Activated naive CD4-positive, alpha-beta T cell treated with anti-CD3 and anti-CD28 coated beads, Interleukin-2, amount 50 U/mL, for 72 hours (primary cell): ENCODE data around the gene RYR2. TPM values are rescaled to one million over a fixed set of nuclear protein-coding genes. Genes with fewer than 3 reads are reported as not detected.

Experiments
- ATAC-seq, 2 donors: fragments of 150-1000 bp; cut with Tn5 transposase; 2 replicates each; pipeline ENCODE4 v1.10.0; 2021; ENCODE audit warnings: mild to moderate bottlenecking in 2 of 2, moderate library complexity in 2 of 2
- DNase-seq, 2 donors: peaks; one replicate each; pipeline ENCODE4 v3.0.0; 2021 to 2022; ENCODE audit warnings: low spot score in 2 of 2
- H3K27ac Mint-ChIP-seq, 2 donors: one replicate each; pipeline ENCODE4 v1.8.0; 2022; ENCODE audit warnings: mild to moderate bottlenecking in 2 of 2, mixed read lengths in 2 of 2
- H3K36me3 Mint-ChIP-seq, 2 donors: one replicate each; pipeline ENCODE4 v1.8.0; 2022; ENCODE audit warnings: mixed read lengths in 2 of 2
- H3K9me3 Mint-ChIP-seq, 2 donors: one replicate each; pipeline ENCODE4 v1.8.0; 2022; ENCODE audit warnings: mixed read lengths in 2 of 2
- total RNA-seq, 2 donors: library from RNA; stranded (reverse); gene quantifications; one replicate each; pipeline ENCODE4 v1.2.3, GENCODE V29; 2022

Gene RYR2
- total RNA-seq, 2 donors from 2014 or later: not detected

GRCh38 chr1:237868817-237869600 lies 827.0 kb downstream of the RYR2 start:
- peaks cover 0 to 5% of the 10 kb centered on the region in 2 donors for H3K36me3 Mint-ChIP-seq
- no peak for DNase-seq
- H3K9me3 Mint-ChIP-seq: peaks cover 9 to 20% of the 10 kb centered on the region in 2 donors
- H3K27ac Mint-ChIP-seq: no peak overlapping the region
- no peak for ATAC-seq

DNA sequence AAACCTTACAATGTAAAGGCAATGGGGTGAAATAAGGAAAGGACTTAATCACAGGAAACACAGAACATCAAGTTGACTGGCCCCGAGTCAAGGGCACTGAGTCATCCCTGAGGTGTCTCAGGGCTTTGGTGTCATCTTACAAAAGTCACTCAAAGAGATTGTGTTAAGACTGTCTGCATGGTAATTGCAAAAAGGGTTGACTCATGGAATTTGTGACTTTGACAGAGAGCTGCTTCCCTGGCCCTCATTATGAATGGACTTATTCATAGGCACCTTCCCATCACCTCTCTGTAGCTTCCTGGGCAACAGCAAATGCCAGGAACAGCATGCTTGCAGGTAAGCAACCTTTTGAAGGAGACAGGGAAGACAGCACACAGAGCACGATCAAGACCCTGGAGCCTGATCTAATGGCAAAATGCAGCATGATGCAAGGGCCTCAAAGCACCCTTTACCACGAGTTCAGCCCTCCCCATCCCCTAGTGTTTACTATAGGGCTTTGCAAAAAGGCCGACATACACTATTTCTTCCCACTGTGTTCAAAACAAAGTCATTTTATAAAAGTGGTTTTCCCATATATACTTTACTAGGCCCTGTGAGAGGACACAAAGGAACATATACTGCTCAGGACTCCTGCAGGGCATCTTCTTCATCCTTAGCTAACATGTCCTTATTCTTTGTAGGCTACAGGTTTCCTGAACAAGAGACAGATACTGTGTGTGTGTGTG lies 831.7 kb downstream of the RYR2 start:
- Mint-ChIP-seq H3K27ac (no peak overlapping the region), H3K36me3 (no peaks in the 10 kb centered on the region), H3K9me3 (peaks cover 9 to 20% of the 10 kb centered on the region in 2 donors)
- DNase-seq (no peak), ATAC-seq (peak; percentile 41 to 84)

DNA sequence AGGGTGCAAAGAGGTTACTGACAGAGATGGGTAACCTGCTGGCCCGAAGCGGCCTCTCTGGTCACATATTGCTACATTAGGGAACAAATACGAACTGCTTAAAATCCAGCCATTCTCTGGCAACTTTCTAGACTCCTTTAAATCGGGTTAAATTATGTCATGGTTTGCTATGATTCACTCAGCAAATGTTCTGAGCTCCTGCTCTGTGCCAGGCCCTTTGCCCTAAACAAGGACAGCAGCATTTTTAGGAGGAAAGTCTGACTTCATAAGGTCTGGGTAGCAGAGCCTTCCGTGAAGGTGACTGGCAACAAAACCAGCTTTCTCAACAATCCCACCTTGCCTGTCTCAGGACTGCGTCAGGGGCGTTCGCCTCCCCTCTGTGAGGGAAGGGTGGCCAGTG lies 833.3 kb downstream of the RYR2 start:
- Mint-ChIP-seq H3K9me3 (peaks cover 9 to 10% of the 10 kb centered on the region in 2 donors), H3K27ac (no peak overlapping the region), H3K36me3 (no peaks in the 10 kb centered on the region)
- ATAC-seq: no peak
- DNase-seq: no peak

GRCh38 chr1:237877631-237878030 lies 835.6 kb downstream of the RYR2 start:
- ATAC-seq (no peak), DNase-seq (no peak)
- Mint-ChIP-seq H3K36me3 (no peaks in the 10 kb centered on the region), H3K9me3 (peaks cover 0 to 5% of the 10 kb centered on the region in 2 donors), H3K27ac (no peak overlapping the region)

DNA sequence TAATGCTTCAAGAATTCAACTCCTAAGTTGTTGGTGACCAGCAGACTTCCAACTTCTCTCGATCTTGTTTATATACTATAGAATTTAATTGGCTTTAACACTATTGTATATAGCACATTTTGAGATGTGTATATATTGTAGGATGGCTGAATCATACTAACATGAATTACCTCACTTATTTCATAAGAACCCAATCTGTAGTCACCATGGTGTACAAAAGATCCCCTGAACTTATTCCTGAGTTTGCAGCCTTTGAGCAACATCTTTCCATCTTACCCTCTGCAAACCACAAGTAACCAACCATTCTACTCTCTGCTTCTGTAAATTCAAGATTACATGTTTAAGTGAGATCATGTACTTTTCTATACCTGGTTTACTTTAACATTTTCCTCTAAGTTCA lies 836.4 kb downstream of the RYR2 start:
- H3K9me3 Mint-ChIP-seq: peaks cover 4 to 9% of the 10 kb centered on the region in 2 donors
- no peak overlapping the region for H3K27ac Mint-ChIP-seq
- no peaks in the 10 kb centered on the region for H3K36me3 Mint-ChIP-seq
- DNase-seq: no peak
- ATAC-seq: no peak

GRCh38 chr1:237879195-237879594 lies 837.2 kb downstream of the RYR2 start:
- peaks cover 4 to 9% of the 10 kb centered on the region in 2 donors for H3K9me3 Mint-ChIP-seq
- H3K27ac Mint-ChIP-seq: no peak overlapping the region

More at GRCh38 chr1:237879195-237879594, 837.2 kb downstream of the RYR2 start:
- no peaks in the 10 kb centered on the region for H3K36me3 Mint-ChIP-seq
- no peak for ATAC-seq
- no peak for DNase-seq

Other genes with a start within 250 kb of the RYR2 start
- 10 to 100 TPM; 67.4 to 68.7 TPM for gene MTR, start 246.9 kb upstream of the RYR2 start, total RNA-seq
- gene MT1HL1, start 37.7 kb upstream of the RYR2 start, total RNA-seq: not detected